Neural cell (in vitro differentiated cells): ENCODE results near the gene STAC2. TPM values are rescaled to one million over a fixed set of nuclear protein-coding genes. Genes with fewer than 3 reads are reported as not detected.

Experiments
- H2AFZ ChIP-seq: fragments of 200-600, 300-800 bp; sonication (generic), shearing (Covaris generic); 2 replicates; pipeline ENCODE4 v1.6.0; 2014; ENCODE audit warnings: low read depth, mild to moderate bottlenecking, antibody characterized with exemption, low read length, moderate library complexity
- H3F3A ChIP-seq: fragments of 200-600 bp; shearing (Covaris generic); 2 replicates; pipeline ENCODE4 v1.6.1; 2016; ENCODE audit warnings: mild to moderate bottlenecking, moderate library complexity, mixed read lengths, antibody characterized with exemption, low read length; ENCODE audit not compliant: insufficient read depth, poor library complexity, severe bottlenecking
- H3K27ac ChIP-seq: fragments of 200-600, 300-800 bp; sonication (generic), shearing (Covaris generic); 2 replicates; pipeline ENCODE4 v1.5.1; 2014; ENCODE audit warnings: mild to moderate bottlenecking, low read length, moderate library complexity
- H3K27me3 ChIP-seq: fragments of 300-800, 200-600 bp; sonication (generic), shearing (Covaris generic); 2 replicates; pipeline ENCODE4 v1.6.0; 2014; ENCODE audit warnings: mild to moderate bottlenecking, low read depth, low read length, moderate library complexity; ENCODE audit not compliant: insufficient read depth
- H3K36me3 ChIP-seq: fragments of 300-800, 200-600 bp; sonication (generic), shearing (Covaris generic); 2 replicates; pipeline ENCODE4 v1.5.1; 2014; ENCODE audit warnings: mild to moderate bottlenecking, antibody characterized with exemption, low read length, moderate library complexity; ENCODE audit not compliant: insufficient read depth
- H3K4me2 ChIP-seq: fragments of 300-800, 200-600 bp; sonication (generic), shearing (Covaris generic); 2 replicates; pipeline ENCODE4 v1.6.0; 2014; ENCODE audit warnings: mild to moderate bottlenecking, low read length
- H3K4me3 ChIP-seq: fragments of 300-800, 200-600 bp; sonication (generic), shearing (Covaris generic); 2 replicates; pipeline ENCODE4 v1.5.1; 2014; ENCODE audit warnings: mild to moderate bottlenecking, low read length, moderate library complexity
- H3K79me2 ChIP-seq: fragments of 200-600 bp; shearing (Covaris generic); replicated peaks from 2 replicates; pipeline ENCODE4 v1.6.0; 2014; ENCODE audit warnings: mild to moderate bottlenecking, low read length, moderate library complexity; ENCODE audit not compliant: insufficient read depth
- H3K9ac ChIP-seq: fragments of 300-800, 200-600 bp; sonication (generic), shearing (Covaris generic); 2 replicates; pipeline ENCODE4 v1.6.1; 2016; ENCODE audit warnings: mild to moderate bottlenecking, low read length, mixed read lengths
- H3K9me2 ChIP-seq: fragments of 200-600 bp; shearing (Covaris generic); 2 replicates; pipeline ENCODE4 v1.6.1; 2016; ENCODE audit warnings: mild to moderate bottlenecking, low read length, mixed read lengths; ENCODE audit not compliant: insufficient read depth
- H3K9me3 ChIP-seq: fragments of 200-600, 300-800 bp; sonication (generic), shearing (Covaris generic); 2 replicates; pipeline ENCODE4 v1.6.1; 2016; ENCODE audit warnings: mild to moderate bottlenecking, mixed run types, low read length, moderate library complexity, mixed read lengths
- H4K20me1 ChIP-seq: fragments of 200-600 bp; shearing (Covaris generic); 2 replicates; pipeline ENCODE4 v1.6.1; 2016; ENCODE audit warnings: mild to moderate bottlenecking, mixed run types; ENCODE audit not compliant: insufficient read depth
- CTCF ChIP-seq: fragments of 450-650 bp; IDR thresholded peaks from 2 replicates; pipeline ENCODE4 v1.5.1; 2014; ENCODE audit warnings: antibody characterized with exemption, mild to moderate bottlenecking, moderate library complexity; ENCODE audit not compliant: poor library complexity, severe bottlenecking
- EP300 ChIP-seq: fragments of 450-650 bp; conservative IDR thresholded peaks from 2 replicates; pipeline ENCODE4 v1.6.1; 2014; ENCODE audit warnings: antibody characterized with exemption, mild to moderate bottlenecking, moderate library complexity; ENCODE audit not compliant: poor library complexity, severe bottlenecking
- EZH2 ChIP-seq: fragments of 200-600, 300-800 bp; shearing (Covaris generic), sonication (generic); IDR thresholded peaks from 2 replicates; pipeline ENCODE4 v1.6.1; 2014; ENCODE audit warnings: antibody characterized with exemption, low read length, borderline replicate concordance, mild to moderate bottlenecking; ENCODE audit not compliant: insufficient read depth, poor library complexity, severe bottlenecking
- MXI1 ChIP-seq: fragments of 450-650 bp; conservative IDR thresholded peaks from 2 replicates; pipeline ENCODE4 v1.6.1; 2014; ENCODE audit warnings: antibody characterized with exemption, mild to moderate bottlenecking; ENCODE audit not compliant: poor library complexity, severe bottlenecking
- POLR2AphosphoS5 ChIP-seq: IDR thresholded peaks from 2 replicates; pipeline ENCODE4 v1.6.1; 2012
- RAD21 ChIP-seq: fragments of 450-650 bp; conservative IDR thresholded peaks from 2 replicates; pipeline ENCODE4 v1.6.1; 2014; ENCODE audit warnings: antibody characterized with exemption, mild to moderate bottlenecking, moderate library complexity
- REST ChIP-seq: IDR thresholded peaks from 2 replicates; pipeline ENCODE4 v1.6.1; 2012; ENCODE audit warnings: borderline replicate concordance
- SMC3 ChIP-seq: fragments of 450-650 bp; conservative IDR thresholded peaks from 2 replicates; pipeline ENCODE4 v1.6.1; 2014; ENCODE audit warnings: antibody characterized with exemption, mild to moderate bottlenecking, moderate library complexity; ENCODE audit not compliant: poor library complexity
- TAF1 ChIP-seq: IDR thresholded peaks from 2 replicates; pipeline ENCODE4 v1.6.1; 2012; ENCODE audit warnings: low read depth
- polyA minus RNA-seq: library from RNA; depleted of rRNA, polyadenylated mRNA; stranded (reverse); fragments of >200 nt; gene quantifications from 2 replicates; pipeline ENCODE4 v1.2.3, GENCODE V29; 2014
- polyA plus RNA-seq: library from polyadenylated mRNA; depleted of rRNA; stranded (reverse); fragments of >200 nt; gene quantifications from 2 replicates; pipeline ENCODE4 v1.2.3, GENCODE V29; 2014

STAC2 gene
- polyA plus RNA-seq (not detected in 2 replicates), polyA minus RNA-seq (not detected in 2 replicates)

- TF ChIP-seq RAD21 = no peak
- TF ChIP-seq TAF1 = no peak
- Histone ChIP-seq H3F3A (no peaks in the 10 kb centered on the region), H3K4me2 (peak within 1 kb of the TSS; percentile 48), H3K9me2 (no peaks in the 10 kb centered on the region), H3K9me3 (no peaks in the 10 kb centered on the region), H3K36me3 (no peaks in the 10 kb centered on the region), H4K20me1 (no peaks in the 10 kb centered on the region), H3K27ac (no peak within 1 kb of the TSS), H3K9ac (peak within 1 kb of the TSS; percentile 23), H3K4me3 (peak within 1 kb of the TSS; percentile 67), H2AFZ (no peak within 1 kb of the TSS), H3K79me2 (no peaks in the 10 kb centered on the region), H3K27me3 (peaks cover 38% of the 10 kb centered on the region)
These were observed at the start of gene STAC2 for GRCh38 chr17:39225308-39225958. STAC2 (minus strand) TSS chr17:39225945; CDS start chr17:39225502, 443 bp downstream.

- H3K9ac ChIP-seq = no peak overlapping the region
- no peak overlapping the region for H2AFZ ChIP-seq
- no peak overlapping the region for H3K4me3 ChIP-seq
- H3F3A ChIP-seq = no peaks in the 10 kb centered on the region
- H3K27ac ChIP-seq = no peak overlapping the region
- H3K9me3 ChIP-seq = no peaks in the 10 kb centered on the region
- H3K4me2 ChIP-seq = no peak overlapping the region
- no peaks in the 10 kb centered on the region for H4K20me1 ChIP-seq
- no peaks in the 10 kb centered on the region for H3K27me3 ChIP-seq
- H3K9me2 ChIP-seq = no peaks in the 10 kb centered on the region
- TF ChIP-seq MXI1 = no peak
- TF ChIP-seq EP300 = no peak
- TF ChIP-seq EZH2 = no peak
- TF ChIP-seq RAD21 = no peak
- TF ChIP-seq SMC3 = no peak
- TF ChIP-seq REST = no peak
- no peak for TF ChIP-seq TAF1
- TF ChIP-seq CTCF = no peak
- TF ChIP-seq POLR2AphosphoS5 = no peak
- no peaks in the 10 kb centered on the region for H3K79me2 ChIP-seq
- H3K36me3 ChIP-seq = no peaks in the 10 kb centered on the region
These were observed 45.8 kb upstream of the STAC2 start for GRCh38 chr17:39271546-39271945.
